Skeletal muscle satellite cell (primary cell): ENCODE results near the gene DOCK2.

Experiments
- H3K27me3 ChIP-seq: 2 replicates; pipeline ENCODE4 v1.7.0; 2013; ENCODE audit warnings: low read length; ENCODE audit not compliant: control insufficient read depth, insufficient read depth
- H3K36me3 ChIP-seq: 2 replicates; pipeline ENCODE4 v1.7.0; 2013; ENCODE audit warnings: mild to moderate bottlenecking, control low read depth, low read length; ENCODE audit not compliant: insufficient read depth
- H3K4me1 ChIP-seq: 2 replicates; pipeline ENCODE4 v1.7.0; 2013; ENCODE audit warnings: low read length; ENCODE audit not compliant: control insufficient read depth, insufficient read depth
- H3K4me2 ChIP-seq: 2 replicates; pipeline ENCODE4 v1.7.0; 2013; ENCODE audit warnings: mild to moderate bottlenecking, low read length
- H3K4me3 ChIP-seq: 2 replicates; pipeline ENCODE4 v1.7.0; 2013; ENCODE audit warnings: low read length
- H3K9ac ChIP-seq: 2 replicates; pipeline ENCODE4 v1.7.0; 2013; ENCODE audit warnings: mild to moderate bottlenecking, low read depth, low read length, moderate library complexity
- H3K9me3 ChIP-seq: replicated peaks from 2 replicates; pipeline ENCODE4 v1.7.0; 2013; ENCODE audit warnings: mild to moderate bottlenecking, control low read depth, low read length

The DOCK2 gene

DNA sequence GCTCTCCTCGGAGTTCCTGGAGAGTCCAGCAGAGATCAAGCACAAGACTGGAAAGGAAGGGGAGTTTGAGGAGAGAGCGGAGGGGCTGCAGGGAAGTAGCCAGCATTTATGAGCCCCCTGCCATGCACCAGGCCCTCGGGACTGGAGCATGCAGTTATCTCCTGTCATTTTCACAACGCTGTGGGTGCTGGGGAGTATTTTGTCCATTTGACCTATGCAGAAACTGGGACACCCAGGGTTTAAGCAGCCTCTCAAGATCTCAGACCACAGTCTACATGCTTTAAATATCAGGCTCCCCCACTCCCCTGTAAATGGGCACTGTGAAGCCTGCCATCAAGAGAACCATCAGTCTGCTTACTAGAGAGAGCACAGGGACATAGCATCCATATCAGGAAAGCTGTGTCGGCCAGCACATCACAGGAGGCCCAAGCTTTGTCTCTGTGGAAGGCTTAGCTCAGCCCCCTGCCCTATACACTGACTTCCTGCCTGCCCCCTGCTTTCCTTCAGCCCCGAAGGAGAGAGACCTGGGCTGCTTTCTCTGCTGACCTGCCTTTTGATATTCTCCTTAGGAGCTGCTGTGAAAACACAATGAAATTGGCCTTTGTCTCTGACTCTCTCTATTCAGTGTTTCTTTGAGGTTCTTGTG lies 475.9 kb downstream of the DOCK2 start:
- H3K36me3 ChIP-seq, result no peaks in the 10 kb centered on the region
- no peak overlapping the region for H3K9ac ChIP-seq
- no peaks in the 10 kb centered on the region for H3K9me3 ChIP-seq
- no peak overlapping the region for H3K4me3 ChIP-seq
- H3K27me3 ChIP-seq, result peaks cover 4% of the 10 kb centered on the region
- no peaks in the 10 kb centered on the region for H3K4me1 ChIP-seq
- H3K4me2 ChIP-seq, result no peak overlapping the region

- Histone ChIP-seq H3K36me3 (no peaks in the 10 kb centered on the region), H3K4me2 (no peak overlapping the region), H3K4me3 (no peak overlapping the region), H3K27me3 (peaks cover 4% of the 10 kb centered on the region), H3K4me1 (no peaks in the 10 kb centered on the region), H3K9ac (no peak overlapping the region), H3K9me3 (no peaks in the 10 kb centered on the region)
These were observed 476.4 kb downstream of the DOCK2 start for GRCh38 chr5:170113522-170113900.

GRCh38 chr5:170114271-170114670 lies 477.2 kb downstream of the DOCK2 start:
- Histone ChIP-seq H3K4me3 (no peak overlapping the region), H3K36me3 (no peaks in the 10 kb centered on the region), H3K4me2 (no peak overlapping the region), H3K27me3 (peaks cover 4% of the 10 kb centered on the region), H3K9ac (no peak overlapping the region), H3K4me1 (no peaks in the 10 kb centered on the region), H3K9me3 (no peaks in the 10 kb centered on the region)

DNA sequence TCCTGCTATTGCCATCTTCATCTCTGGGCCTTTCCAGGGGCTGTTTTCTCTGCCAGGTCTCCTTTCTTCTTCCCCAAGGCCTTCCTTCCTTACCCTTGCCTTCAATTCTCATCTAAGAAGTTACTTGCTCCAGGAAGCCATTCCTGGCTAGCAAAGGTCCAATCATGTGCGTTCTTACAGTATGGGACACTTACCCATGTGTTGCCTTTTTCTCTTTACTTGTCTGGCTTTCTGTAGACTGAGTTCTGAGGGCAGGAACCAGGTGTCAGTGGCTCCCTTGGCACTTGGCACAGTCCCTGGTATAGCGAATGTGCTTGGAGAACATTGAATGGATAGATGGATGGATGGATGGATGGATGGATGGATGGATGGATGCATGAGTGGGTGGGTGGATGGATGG lies 478.9 kb downstream of the DOCK2 start:
- no peak overlapping the region for H3K4me3 ChIP-seq
- no peaks in the 10 kb centered on the region for H3K9me3 ChIP-seq
- H3K36me3 ChIP-seq, result no peaks in the 10 kb centered on the region
- no peak overlapping the region for H3K9ac ChIP-seq
- peaks cover 2% of the 10 kb centered on the region for H3K4me1 ChIP-seq
- H3K4me2 ChIP-seq, result no peak overlapping the region
- peaks cover 4% of the 10 kb centered on the region for H3K27me3 ChIP-seq

- no peak overlapping the region for H3K9ac ChIP-seq
- no peak overlapping the region for H3K4me3 ChIP-seq
- peaks cover 12% of the 10 kb centered on the region for H3K4me1 ChIP-seq
- no peaks in the 10 kb centered on the region for H3K36me3 ChIP-seq
- no peak overlapping the region for H3K4me2 ChIP-seq
- no peaks in the 10 kb centered on the region for H3K9me3 ChIP-seq
- H3K27me3 ChIP-seq, result no peaks in the 10 kb centered on the region
These were observed 480.7 kb downstream of the DOCK2 start for GRCh38 chr5:170117736-170118135.

- H3K4me1 ChIP-seq, result peaks cover 12% of the 10 kb centered on the region
- H3K9me3 ChIP-seq, result no peaks in the 10 kb centered on the region
- H3K4me2 ChIP-seq, result no peak overlapping the region
These were observed 483.5 kb downstream of the DOCK2 start for GRCh38 chr5:170120576-170120975.

DNA sequence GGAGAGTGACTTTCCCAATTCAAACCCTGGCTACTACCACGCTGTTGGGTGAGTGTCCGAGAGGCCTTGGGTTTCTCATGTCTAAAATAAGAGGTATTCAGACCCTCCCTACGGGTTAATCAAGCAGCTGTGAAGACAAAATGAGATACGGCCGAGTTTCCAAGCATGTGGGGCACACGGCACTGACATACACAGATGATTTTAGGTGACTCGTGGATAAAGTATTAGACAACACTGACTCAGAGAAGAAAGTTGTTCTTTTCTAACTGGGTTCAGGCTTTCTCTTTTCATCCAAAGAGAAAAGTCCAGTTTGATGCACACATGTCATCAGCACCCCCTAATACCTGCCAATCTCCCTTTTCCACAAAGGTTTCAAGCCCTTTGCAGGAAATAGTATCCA lies 484.2 kb downstream of the DOCK2 start:
- H3K4me3 ChIP-seq, result no peak overlapping the region
- no peaks in the 10 kb centered on the region for H3K9me3 ChIP-seq
- no peaks in the 10 kb centered on the region for H3K27me3 ChIP-seq
- peaks cover 12% of the 10 kb centered on the region for H3K4me1 ChIP-seq
- H3K4me2 ChIP-seq, result no peak overlapping the region
- H3K9ac ChIP-seq, result no peak overlapping the region
- H3K36me3 ChIP-seq, result no peaks in the 10 kb centered on the region

More at GRCh38 chr5:170120576-170120975, 483.5 kb downstream of the DOCK2 start:
- H3K36me3 ChIP-seq, result no peaks in the 10 kb centered on the region
- H3K4me3 ChIP-seq, result no peak overlapping the region
- no peak overlapping the region for H3K9ac ChIP-seq
- no peaks in the 10 kb centered on the region for H3K27me3 ChIP-seq

DNA sequence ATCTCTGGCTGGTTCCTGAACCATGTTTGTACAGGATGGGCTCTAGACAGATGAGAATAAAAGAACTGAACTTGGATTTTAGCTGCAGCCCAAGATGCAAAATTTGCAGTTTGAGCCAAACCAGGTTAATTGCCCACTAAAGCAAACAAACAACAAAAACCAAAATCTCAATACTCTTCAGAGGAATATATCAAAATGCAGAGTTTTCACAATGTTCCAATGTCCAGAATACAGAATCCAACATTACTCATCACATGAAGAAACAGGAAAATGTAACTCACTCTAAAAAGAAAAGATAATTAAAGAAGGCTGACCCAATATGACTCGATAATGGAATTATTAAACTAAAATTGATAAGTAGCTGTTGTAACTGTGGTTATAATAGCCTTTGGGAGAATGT lies 489.0 kb downstream of the DOCK2 start:
- H3K9ac ChIP-seq, result no peak overlapping the region

GRCh38 chr5:170126626-170127025 lies 489.6 kb downstream of the DOCK2 start:
- Histone ChIP-seq H3K27me3 (no peaks in the 10 kb centered on the region), H3K9ac (no peak overlapping the region), H3K4me2 (no peak overlapping the region), H3K36me3 (no peaks in the 10 kb centered on the region), H3K4me1 (peaks cover 3% of the 10 kb centered on the region), H3K4me3 (no peak overlapping the region), H3K9me3 (no peaks in the 10 kb centered on the region)

More for the DNA sequence above, 489.0 kb downstream of the DOCK2 start:
- H3K36me3 ChIP-seq, result no peaks in the 10 kb centered on the region
- H3K27me3 ChIP-seq, result no peaks in the 10 kb centered on the region
- H3K4me3 ChIP-seq, result no peak overlapping the region
- peaks cover 8% of the 10 kb centered on the region for H3K4me1 ChIP-seq
- H3K4me2 ChIP-seq, result no peak overlapping the region
- no peaks in the 10 kb centered on the region for H3K9me3 ChIP-seq

GRCh38 chr5:170131235-170131634 lies 494.2 kb downstream of the DOCK2 start:
- Histone ChIP-seq H3K4me2 (no peak overlapping the region), H3K4me1 (no peaks in the 10 kb centered on the region), H3K27me3 (no peaks in the 10 kb centered on the region), H3K4me3 (no peak overlapping the region), H3K36me3 (no peaks in the 10 kb centered on the region), H3K9me3 (no peaks in the 10 kb centered on the region), H3K9ac (no peak overlapping the region)

GRCh38 chr5:170132269-170132975 lies 495.3 kb downstream of the DOCK2 start:
- Histone ChIP-seq H3K4me2 (no peak overlapping the region), H3K4me3 (no peak overlapping the region), H3K9me3 (no peaks in the 10 kb centered on the region), H3K9ac (no peak overlapping the region), H3K27me3 (no peaks in the 10 kb centered on the region), H3K4me1 (no peaks in the 10 kb centered on the region), H3K36me3 (no peaks in the 10 kb centered on the region)
